HT-29 (cell line): Measurements from ENCODE around the gene RANBP1. TPM values are rescaled to one million over a fixed set of nuclear protein-coding genes. Genes with fewer than 3 reads are reported as not detected.
"Not testable (repeated sequence)": the region's sequence is repeated elsewhere in the genome, so short reads cannot be mapped to it uniquely, and the experiment has no call there.

Experiments
- DNase-seq: peaks from one replicate; pipeline ENCODE4 v3.0.0-alpha.2; 2015; ENCODE audit warnings: low spot score
- total RNA-seq: library from RNA; depleted of rRNA; stranded (reverse); fragments of >200 nt; shearing (Covaris generic); gene quantifications from 2 replicates; pipeline ENCODE4 v1.2.3, GENCODE V29; 2014

Gene RANBP1
- total RNA-seq, 1 experiment from 2014 or later = 978 TPM

DNA sequence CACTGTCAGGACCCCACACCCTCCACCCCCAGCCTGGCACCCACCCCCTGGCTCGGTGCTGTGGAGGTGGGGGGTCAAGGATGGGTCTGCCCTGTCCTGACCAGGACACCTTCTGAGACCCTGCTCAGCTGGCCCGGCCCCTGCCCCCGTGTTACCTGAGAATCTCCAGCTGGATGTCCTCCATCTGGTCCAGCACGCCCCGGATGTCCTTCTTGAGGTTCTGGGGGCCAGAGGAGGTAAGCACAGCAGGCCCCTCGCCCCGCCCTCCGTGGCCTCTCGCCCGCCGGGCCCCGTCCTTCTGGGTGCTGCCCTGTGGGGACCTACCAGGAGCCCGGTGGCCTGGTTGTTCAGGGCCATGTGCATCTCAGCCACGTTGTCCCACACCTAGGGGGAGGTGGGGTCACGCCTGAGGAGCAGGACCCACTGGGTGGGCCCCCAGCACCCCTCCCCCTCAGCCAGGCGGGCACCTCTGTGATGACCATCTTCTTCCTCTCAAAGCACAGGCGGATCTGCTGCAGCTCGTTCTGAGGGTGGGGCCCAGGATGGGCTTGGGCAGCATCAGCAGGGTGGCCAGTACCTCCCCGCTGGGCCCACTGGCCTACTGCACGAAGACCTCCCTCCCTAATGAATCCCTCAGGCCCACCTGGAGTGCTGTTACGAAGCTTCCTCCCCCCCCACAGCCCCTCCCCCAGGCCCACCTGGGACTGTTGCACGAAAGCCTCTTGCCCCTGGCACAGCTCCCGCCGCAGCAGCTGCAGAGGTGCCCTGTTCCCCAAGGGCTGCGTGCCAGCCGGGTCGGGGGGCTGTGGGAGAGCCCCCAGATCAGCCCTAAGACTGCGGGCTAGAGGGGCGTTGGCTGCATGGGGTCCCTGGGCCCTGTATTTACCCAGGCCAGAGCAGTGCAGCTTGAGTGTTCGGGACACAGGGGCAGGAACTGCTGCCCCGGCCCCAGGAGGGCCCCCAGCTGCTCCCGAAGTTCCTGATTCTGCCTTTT is 33.6 kb downstream of the RANBP1 start:
- DNase-seq = no peak

DNA sequence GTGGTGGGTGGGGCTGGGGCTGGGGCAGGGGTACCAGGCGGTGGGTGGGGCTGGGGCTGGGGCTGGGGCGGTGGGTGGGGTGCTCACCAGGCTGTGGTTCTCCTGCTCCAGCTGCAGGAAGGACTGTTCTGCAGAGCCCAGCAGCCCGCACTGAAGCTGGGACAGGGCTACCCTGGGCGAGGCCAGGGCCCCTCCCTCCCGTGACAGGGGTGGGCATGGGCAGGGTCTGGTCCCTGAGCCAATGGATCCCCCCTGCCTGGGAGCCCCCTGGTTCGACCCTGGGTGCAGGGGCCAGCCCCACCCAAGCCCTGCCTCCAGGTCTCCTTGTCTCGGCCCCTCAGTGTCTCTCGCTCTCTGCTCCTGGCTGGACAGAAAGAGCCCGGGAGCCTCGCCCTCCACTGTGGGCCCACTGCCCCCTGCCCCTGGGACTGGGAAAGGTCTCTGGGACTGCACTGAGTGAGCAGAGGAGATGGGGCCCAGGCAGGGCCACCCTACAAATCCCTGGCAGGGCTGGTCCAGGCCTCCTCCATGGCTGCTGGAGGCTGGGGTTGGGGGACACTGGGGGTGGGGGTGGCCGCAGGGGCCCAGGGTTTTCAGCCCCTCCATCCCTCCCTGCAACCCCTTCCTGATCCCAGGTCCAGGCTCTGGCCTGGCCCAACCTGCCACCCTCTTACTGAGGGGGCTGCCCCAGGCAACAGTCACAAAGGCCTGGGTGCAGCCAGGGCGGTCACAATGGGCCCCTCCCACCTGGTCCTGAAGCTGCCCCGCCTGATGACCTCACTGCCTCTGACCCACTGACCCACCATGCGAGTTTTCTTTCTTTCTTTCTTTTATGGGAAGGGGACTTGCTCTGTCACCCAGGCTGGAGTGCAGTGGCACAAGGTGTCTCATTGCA is 34.7 kb downstream of the RANBP1 start, which contains the start of gene CCDC188:
Gene CCDC188, minus strand, starts transcription at position 675 of the 895 bp plus-strand sequence. Its CDS starts 69 bp downstream, at position 606.
- DNase-seq = no peak

DNA sequence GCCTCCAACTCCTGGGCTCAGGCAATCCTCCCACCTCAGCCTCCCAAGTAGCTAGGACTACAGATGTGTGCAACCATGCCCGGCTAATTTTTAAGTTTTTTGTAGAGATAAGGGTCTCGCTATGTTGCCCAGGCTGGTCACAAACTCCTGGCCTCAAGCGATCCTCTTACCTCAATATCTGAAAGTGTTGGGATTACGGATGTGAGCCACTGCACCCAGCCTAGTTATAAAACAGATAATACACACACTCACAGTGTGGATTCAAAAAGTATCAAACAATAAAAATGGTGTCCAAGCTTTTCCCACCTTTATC is 35.3 kb downstream of the RANBP1 start:
- DNase-seq = no peak

DNA sequence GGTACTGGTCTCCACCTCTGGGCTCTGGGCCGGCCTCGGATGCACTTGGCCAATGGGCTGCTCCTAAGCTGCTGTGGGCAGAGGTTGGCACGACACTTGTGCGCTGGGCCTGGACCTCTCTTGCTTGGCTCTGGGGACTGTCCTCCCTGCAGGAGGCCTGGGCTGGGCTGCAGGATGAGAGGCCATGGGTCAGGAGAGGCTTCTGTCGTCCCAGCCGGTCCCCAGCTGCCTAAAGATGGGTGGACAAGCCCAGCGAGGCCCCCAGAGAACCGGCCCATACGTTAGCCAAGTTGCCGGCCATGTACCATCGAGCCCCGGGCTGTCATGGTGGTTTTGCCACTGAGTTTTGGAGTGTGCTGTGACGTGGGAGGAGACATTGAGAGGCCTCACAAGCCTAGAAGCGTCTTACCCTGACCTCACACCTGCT is 36.6 kb downstream of the RANBP1 start:
- no peak for DNase-seq

DNA sequence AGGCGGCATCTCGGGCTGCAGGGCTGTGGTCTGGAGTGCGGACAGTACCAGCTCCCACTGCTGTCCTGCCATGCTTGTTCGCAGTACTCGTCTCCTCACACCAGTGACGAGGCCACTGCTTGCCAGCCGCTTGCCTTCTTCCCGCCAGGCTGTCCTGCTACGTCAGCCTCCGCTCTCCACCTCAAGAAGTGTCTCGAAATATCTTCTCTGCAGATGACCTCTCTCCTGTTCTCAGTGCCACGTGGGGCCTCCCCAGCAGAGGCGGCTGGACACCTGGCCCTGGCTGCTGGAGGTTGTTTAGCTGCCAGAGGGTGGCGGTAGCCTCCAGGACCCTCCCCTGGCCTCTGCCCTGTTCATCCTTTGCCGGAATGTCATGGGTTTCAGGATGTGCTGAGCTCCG is 38.0 kb downstream of the RANBP1 start:
- no peak for DNase-seq

DNA sequence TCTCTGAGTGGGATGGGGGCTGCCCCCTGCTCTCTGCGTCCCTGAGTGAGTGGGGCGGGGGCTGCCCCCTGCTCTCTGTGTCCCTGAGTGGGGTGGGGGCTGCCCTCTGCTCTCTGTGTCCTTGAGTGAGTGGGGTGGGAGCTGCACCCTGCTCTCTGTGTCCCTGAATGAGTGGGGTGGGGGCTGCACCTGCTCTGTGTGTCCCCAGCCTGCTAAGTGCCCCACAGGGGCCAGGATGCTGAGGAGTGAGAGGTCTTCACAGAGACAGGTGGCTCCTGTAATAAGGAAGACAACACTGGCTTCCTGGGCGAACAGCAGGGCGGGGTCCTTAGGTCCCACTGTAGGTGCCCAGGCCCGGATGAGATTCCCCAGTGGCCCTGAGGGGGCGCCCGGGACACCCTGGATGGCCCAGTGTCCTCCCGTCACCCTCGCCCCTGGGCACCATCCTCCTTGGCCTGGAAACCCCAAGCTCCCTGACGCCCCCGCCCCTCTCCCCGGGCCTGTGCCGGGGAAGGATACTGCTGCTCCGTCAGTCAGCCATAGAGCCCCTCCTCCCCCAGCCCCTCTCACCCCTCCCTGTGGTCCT is 38.8 kb downstream of the RANBP1 start:
- DNase-seq = peak; percentile 56

DNA sequence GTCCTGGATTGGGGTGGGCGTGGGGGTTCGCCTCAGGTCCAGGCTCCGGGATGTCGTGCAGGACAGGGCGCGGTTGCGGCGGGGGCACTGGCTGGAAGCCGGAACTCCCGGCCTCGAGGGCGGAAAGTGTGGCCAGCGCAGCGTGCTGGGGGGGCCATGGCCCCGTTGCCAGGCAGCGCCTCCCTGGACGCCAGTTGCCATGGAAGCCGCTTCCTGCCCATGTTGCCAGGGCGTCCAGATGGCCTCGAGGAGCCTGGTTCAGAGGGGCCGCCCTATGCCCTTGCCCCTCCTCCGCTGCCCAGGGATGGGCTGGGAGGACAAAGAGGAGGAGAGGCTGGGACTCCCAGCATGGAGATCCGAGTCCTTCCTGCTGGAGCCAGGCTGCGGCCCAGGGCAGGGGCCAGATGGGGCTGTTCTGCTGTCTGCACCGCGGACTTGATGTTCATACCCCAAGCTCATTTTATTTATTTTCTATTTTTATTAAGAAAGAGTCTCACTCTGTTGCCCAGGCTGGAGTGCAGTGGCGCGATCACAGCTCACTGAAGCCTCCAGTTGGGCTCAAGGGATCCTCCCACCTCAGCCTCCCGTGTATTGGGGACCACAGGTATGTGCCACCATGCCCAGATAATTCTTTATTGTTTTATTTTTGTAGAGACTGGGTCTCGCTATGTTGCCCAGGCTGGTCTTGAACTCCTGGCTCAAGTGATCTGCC is 39.6 kb downstream of the RANBP1 start:
- peak; percentile 85 for DNase-seq

DNA sequence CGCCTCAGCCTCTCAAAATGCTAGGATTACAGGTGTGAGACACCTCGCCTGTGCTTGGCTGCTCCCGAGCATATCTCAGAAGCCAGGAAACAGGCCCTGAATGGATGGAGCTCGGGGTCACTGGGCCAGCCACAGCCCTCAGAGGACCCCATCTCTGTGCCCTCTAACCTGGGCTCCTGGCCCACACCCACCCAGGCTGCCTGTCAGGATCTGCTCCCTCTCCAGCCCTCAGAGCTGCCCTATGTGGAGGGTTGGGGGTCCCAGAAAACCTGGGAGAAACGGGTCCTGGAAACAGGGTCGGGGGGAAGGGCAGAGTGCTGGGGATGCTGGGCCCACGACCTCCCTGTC is 40.1 kb downstream of the RANBP1 start:
- no peak for DNase-seq

DNA sequence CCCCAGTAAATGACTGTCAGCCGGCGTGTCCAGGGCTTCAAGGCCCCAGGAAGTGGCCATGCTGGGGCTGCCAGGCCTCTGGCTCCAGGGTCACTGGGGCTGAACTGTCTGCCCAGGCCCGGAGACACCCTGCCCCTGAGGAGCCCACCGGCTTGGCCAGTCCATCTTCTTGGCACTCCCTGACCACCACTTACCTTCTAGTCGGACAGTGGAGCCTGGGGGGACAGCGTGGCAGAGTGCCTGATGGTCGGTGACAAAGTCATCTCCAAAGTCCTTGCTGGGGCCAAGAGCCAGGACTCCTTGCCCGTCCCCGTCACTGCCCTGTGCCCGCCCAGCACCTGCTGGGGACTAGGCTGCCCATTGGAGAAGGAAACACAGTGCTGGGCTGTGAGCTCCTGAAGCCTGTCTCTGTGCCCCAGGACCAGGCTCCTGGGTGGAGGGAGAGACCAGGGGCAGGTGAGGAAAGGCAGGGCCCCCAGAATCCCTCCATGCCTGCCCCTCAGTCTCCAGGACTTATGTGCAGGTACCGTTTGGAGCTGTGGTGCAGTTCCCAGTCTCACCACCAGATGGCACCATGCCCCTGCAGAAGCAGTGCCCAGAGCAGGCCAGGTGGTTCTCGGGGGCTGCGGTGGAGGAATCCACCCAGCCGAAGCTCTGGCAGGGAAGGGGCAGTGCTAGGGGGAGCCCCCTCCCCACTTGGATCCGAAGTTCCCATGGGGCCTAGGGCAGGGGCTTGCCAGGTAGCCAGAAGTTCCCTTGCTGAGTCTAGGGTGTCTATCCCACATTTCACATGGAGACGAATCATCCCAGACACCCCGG is 40.9 kb downstream of the RANBP1 start:
- peak; percentile 97 for DNase-seq

DNA sequence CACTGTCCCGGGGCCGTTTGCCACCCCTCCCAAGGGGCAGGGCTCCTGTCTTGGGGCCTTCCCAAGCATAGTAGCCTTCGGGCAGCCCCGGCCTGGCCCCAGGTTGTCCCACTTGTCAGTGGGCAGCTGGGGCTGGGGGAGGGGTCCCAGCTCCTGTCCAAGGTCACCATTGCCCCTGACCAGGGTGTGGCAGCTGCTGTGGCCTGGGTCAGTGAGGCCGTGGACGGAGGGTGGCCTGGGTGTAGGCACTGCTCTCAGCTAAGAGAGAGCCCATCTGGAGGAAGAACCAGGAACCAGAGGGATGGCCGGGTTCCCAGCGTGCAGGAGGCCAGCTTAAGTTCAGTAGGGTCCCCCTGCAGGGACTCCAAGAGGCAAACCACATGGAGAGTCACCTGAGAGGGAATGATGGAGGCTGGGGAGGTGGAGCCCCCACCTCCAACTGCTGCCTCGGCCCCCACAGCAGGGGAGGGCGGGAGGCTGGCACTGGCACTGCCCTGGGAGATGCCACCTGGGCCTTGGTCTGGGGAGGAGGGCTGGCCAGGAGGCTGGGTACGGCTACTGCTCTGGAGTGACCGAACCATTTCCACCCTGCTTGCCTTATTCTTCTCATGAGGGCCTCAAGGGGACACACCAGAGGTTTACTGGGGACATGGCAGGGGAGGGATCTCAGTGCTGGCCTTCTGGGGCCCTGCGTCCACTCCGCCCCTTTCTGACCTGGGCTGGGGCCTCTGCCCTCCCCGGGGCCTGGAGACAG is 41.7 kb downstream of the RANBP1 start:
- DNase-seq = no peak

DNA sequence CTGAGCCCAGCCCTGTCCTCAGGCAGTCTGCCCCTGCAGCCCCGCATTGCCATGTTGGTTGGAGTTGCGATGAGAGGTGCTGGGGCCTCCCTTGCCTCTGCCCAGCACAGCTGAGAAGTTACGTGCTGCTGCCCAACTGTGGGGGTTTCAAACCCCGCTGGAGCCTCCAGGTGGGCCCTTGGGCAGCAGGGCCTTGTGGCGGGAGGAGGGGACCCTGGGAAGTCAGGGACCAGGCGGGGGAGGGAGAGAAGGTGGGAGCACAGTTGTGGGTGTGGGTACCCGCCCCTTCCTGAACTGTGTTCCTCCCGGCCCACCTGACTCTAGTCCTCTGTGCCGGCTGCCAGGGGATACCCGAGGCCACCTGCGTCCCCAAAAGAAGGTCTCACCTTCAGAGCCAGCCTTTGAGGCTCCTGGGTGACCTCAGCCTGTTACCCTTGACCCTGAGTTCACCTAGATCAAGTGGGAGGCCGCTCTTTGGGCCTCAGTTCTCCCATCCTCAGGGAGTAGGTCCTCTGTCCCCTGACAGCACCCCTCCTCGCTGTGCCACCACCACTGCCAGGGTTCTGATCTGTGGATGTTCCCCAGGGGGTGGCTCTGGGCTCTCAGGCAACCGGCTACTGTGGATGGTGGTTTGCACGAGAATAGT is 42.6 kb downstream of the RANBP1 start:
- no peak for DNase-seq

DNA sequence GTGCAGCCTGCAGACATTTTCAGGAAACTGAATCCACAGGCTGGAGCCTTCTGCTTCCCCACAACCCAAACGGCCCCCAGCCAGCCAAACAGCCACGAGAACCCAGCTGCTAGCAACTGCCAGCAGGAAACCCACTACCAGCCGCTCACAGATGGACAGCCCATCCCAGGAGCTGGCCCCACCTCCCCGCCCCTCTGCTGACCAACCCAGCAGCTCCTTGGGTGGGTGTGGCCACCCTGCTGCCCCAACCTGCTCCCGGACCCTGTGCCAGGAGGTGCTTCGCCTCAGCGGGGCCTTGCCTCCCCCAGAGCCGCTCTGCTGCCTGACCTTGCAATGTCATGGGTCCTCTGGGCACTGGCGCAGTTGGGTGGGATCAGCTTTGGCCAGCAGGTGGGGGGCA is 43.2 kb downstream of the RANBP1 start:
- DNase-seq = no peak

DNA sequence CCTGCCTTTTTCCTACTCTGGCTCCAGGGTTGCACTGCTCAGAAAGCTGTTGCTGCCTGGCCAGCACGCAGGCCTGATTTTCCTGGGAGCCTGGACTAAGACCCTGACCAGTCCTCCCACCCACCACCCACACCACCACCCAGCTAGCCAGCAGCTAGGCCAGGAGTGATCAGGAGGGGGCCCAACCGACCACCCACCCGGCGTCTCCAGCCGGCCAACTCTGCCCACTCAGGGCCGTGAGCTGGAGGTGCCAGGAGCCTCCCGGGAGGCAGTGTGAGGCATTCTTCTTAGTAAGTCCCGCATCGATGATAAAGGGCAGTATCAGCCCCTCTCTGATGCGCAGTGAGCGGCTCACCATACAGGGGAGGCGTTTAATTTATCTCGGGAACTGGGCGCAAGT is 43.6 kb downstream of the RANBP1 start:
- DNase-seq = not testable (repeated sequence)

DNA sequence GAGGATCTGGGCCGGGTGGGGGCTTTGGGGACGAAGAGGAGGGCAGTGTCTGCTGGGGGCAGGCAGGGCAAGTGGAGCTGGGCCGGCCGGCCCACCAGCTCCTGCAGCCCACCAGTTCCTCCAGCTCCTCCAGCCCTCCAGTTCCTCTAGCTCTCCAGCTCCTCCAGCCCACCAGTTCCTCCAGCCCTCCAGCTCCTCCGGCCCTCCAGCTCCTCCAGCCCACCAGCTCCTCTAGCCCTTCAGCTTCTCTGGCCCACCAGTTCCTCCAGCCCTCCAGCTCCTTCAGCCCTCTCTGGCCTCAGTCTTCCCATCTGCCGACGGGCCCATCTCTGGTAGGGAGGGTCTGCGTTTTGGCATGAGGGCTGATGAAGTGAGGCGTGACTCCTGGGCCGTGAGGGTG is 44.1 kb downstream of the RANBP1 start:
- DNase-seq = no peak

DNA sequence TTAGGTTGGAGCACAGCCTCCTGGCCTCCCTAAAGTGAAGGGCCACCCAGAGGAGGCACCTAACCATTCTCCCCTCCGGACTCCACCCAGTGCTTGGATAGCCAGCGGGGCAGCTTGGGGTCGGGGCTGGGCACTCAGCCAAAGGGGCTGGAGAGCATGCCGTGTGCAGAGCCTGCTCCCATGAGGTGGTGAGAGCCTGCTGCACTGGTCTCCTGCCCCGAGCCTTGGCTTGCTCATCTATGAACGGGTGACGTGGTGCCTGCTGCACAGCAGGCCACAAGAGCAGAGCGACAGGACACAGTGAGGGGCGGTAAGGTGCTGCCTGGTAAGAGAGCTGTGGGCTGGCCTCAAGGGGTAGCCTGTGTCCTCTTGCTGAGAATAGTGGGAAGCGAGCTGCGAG is 49.0 kb downstream of the RANBP1 start:
- no peak for DNase-seq

DNA sequence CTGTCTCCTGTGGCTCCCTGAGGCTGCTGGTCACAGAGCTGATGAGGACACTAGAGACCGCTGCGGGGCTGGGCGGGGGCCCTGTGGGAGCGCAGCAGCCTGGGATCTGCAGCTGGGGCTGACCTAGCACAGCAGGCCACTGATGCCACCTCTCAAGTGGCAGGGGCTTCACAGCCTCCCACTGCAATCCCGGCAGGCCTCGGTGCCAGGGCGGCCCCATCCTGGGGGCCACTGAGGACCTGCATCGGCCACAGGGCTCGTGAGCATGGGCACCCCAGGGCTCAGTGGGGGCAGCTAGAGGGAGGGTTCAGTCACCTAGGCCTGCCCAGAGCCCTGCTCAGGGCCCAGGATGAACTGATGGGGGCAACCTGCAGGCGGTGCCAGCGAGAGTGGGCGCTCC is 49.5 kb downstream of the RANBP1 start:
- DNase-seq = no peak

DNA sequence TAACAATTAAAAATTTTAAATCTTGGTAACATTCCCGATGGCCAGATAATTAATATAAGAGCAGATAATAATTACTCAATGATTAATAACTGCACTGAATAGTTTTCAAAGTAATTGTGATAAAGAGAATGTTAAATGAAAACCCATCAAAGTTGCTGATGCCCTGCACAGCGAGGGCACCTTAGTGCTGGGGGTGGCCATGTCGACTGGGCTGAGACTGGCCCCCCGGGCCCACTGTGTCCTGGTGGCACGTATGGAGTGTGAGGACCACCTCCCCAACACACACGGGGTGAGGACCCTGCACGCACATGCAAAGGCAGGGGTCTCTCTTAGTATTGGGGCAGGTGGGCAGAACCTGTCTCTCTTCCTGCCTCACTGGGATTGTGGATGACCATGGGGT is 50.0 kb downstream of the RANBP1 start:
- no peak for DNase-seq

DNA sequence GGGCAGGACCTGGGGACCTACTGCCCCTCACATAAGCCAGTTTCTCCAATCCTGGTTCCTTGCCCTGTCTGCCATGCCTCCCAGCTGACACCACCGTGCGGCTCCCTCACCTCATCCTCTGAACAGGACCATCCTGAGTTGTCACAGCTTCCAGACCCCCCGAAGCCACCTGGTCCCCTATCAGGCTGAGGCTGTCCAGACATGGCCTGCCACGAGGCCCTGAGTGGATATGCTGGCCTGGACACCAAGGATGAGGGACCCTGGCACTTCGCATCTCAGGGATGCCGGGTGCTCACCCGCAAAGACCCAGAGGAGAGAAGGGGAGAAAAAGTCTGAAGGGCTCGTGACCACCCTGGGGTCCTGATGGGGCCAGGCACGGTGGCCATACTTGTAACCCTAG is 50.8 kb downstream of the RANBP1 start:
- no peak for DNase-seq

DNA sequence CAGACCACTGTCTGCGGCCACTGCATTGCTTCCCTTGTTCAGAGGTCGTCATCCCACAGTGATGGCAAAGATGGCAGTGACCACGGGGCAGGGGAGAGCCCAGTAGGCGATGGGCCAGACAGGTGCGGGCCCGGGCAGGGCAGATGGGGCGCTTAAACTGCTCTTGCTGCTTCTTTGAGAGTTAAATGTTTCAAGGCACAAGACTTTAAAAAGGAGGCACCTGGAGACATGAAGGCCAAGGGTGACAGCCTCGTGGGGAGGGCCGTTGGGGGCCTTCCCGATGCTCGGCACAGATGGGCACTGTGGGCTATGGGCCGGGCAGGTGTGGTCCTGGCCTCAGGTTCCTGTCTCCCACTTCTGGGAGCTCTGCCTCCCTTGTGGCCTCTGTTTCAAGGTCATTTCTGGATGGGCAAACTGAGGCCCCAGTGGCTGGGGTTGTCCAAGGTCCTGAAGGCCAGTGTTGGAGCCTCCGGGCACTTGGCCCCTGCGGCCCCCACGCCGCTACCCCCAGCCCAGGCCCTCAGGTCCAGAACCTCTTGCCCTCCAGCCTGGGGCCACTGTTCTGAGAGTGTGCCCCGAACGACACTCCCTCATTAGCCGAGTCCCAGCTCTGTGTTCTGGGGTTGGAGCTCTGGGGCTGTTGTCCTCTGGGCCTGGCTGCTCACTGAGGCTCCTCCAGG is 51.9 kb downstream of the RANBP1 start:
- DNase-seq = no peak
